ENCODE data around the gene OVCA2. TPM values are rescaled to one million over a fixed set of nuclear protein-coding genes. Genes with fewer than 3 reads are reported as not detected.

OVCA2 gene
- total RNA-seq, 1 experiment from 2014 or later: 24.6 TPM

GRCh38 chr17:2065949-2066400 is 24.2 kb downstream of the OVCA2 start:
- Histone ChIP-seq H3K79me1 (ENCODE audit: insufficient read depth, low read depth, low read length, poor library complexity, severe bottlenecking) (no peaks in the 10 kb centered on the region), H3K27ac (ENCODE audit: insufficient read length, low read depth, low read length) (no peak overlapping the region), H3T11ph (ENCODE audit: low read length) (no peak overlapping the region), H3K27me3 (ENCODE audit: insufficient read depth, low read length) (no peaks in the 10 kb centered on the region), H3K23ac (ENCODE audit: insufficient read length, low read depth, low read length) (no peak overlapping the region), H3K9ac (ENCODE audit: extremely low read depth, insufficient read length, low read length) (no peak overlapping the region), H2AFZ (ENCODE audit: low read length) (no peak overlapping the region), H3K9me3 (ENCODE audit: control insufficient read depth, low read depth, low read length) (no peaks in the 10 kb centered on the region), H3K79me2 (ENCODE audit: insufficient read depth, low read length) (no peaks in the 10 kb centered on the region), H4K20me1 (ENCODE audit: control insufficient read depth, insufficient read depth, insufficient read length) (peaks cover 2% of the 10 kb centered on the region), H2AK5ac (ENCODE audit: insufficient read length, low read length) (no peak overlapping the region), H4K8ac (replicated peaks; ENCODE audit: insufficient read length, low read depth, low read length) (no peak overlapping the region), H4K5ac (ENCODE audit: insufficient read length, low read depth, low read length) (no peak overlapping the region), H3K14ac (ENCODE audit: insufficient read depth, low read length) (no peak overlapping the region), H2BK5ac (ENCODE audit: insufficient read length, low read length) (no peak overlapping the region), H3K18ac (ENCODE audit: insufficient read length, low read depth, low read length) (no peak overlapping the region), H2BK20ac (ENCODE audit: low read depth, low read length, poor library complexity, severe bottlenecking) (no peak overlapping the region), H3K23me2 (ENCODE audit: insufficient read length, low read depth, low read length, poor library complexity, severe bottlenecking) (no peaks in the 10 kb centered on the region), H2BK120ac (ENCODE audit: low read depth, low read length, poor library complexity, severe bottlenecking) (no peak overlapping the region), H2BK12ac (ENCODE audit: insufficient read length, low read depth, low read length) (no peak overlapping the region), H4K91ac (ENCODE audit: insufficient read length, low read depth, low read length) (no peak overlapping the region), H3K56ac (ENCODE audit: insufficient read length, low read depth, low read length) (no peak overlapping the region), H3K4ac (ENCODE audit: low read depth, low read length) (no peak overlapping the region), H3K4me1 (ENCODE audit: insufficient read depth, low read length) (peaks cover 5% of the 10 kb centered on the region; the same call in 1 of the 2 replicates), H2BK15ac (ENCODE audit: low read depth, low read length) (no peak overlapping the region), H3K4me2 (ENCODE audit: insufficient read depth, insufficient read length, low read length) (no peak overlapping the region)
- H3K36me3 Mint-ChIP-seq (ENCODE audit: insufficient read depth in 1 of 3, low read depth in 3 of 3): peaks cover 3 to 47% (median 22%) of the 10 kb centered on the region in 3 experiments
- H3K4me1 Mint-ChIP-seq: peaks cover 40 to 52% of the 10 kb centered on the region in 2 experiments
- H3K27ac Mint-ChIP-seq: no peak overlapping the region; a peak in 1 of 7 replicates
- no peak overlapping the region for H3K4me3 Mint-ChIP-seq
- no CpG with 5 or more reads among the region's 10 CpGs for WGBS (ENCODE audit: extremely low coverage, insufficient read length, low lambda C conversion rate)
- no peaks in the 10 kb centered on the region; the same call in 1 of the 2 replicates for H3K27me3 Mint-ChIP-seq (ENCODE audit: low read depth)
- TF ChIP-seq CTCF (conservative IDR thresholded peaks at IDR 0.05): no peak
- no peak for DNase-seq
- no peaks in the 10 kb centered on the region for H3K9me3 Mint-ChIP-seq

Measured in H9 (cell line).